SW480 (cell line): Measurements from ENCODE around the gene CPAMD8.

Experiments
- DNase-seq: peaks from one replicate; pipeline ENCODE4 v3.0.0-alpha.2; 2016; ENCODE audit warnings: low spot score

CPAMD8 gene

GRCh38 chr19:16873594-16873993 lies 153.0 kb downstream of the CPAMD8 start:
- DNase-seq, result no peak

DNA sequence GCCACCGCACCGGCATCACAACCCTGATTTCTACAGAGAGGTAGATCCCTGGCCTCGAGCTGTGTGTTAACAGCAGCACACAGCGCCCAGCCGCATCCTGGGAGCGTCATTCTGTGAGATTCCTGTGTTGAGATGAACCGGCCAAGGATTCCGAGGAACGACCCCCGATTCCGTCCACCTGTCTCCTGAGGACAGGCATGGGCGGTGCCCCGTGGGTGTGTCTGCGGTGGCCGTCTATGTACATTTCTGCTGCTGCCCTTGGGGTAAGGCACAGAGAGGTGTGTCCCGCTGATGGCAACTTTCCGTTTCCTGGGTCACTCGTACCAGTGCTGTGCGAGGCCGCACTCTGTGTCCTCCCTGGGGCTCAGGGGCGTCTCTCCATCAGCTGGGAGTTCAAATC lies 153.9 kb downstream of the CPAMD8 start:
- DNase-seq, result no peak

- no peak for DNase-seq
Measured at GRCh38 chr19:16871871-16872270, 154.7 kb downstream of the CPAMD8 start.

DNA sequence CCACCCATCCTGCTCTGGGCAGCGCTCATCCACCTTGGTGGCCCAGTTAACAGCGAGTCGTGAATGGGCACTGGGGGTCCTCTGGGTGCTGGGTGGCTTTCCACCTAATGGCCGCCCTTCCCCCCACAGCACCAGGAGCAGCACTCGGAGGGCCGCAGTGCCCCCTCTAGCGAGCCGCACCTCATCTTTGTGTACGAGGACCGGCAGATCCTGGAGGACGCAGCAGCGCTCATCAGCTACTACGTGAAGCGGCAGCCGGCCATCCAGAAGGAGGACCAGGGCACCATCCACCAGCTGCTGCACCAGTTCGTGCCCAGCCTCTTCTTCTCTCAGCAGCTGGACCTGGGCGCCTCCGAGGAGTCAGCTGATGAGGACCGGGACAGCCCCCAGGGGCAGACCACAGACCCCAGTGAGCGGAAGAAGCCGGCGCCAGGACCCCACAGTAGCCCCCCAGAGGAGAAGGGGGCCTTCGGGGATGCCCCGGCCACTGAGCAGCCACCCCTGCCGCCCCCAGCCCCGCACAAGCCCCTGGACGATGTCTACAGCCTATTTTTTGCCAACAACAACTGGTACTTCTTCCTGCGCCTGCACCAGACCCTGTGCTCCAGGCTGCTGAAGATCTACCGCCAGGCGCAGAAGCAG lies 157.2 kb downstream of the CPAMD8 start:
- no peak for DNase-seq

DNA sequence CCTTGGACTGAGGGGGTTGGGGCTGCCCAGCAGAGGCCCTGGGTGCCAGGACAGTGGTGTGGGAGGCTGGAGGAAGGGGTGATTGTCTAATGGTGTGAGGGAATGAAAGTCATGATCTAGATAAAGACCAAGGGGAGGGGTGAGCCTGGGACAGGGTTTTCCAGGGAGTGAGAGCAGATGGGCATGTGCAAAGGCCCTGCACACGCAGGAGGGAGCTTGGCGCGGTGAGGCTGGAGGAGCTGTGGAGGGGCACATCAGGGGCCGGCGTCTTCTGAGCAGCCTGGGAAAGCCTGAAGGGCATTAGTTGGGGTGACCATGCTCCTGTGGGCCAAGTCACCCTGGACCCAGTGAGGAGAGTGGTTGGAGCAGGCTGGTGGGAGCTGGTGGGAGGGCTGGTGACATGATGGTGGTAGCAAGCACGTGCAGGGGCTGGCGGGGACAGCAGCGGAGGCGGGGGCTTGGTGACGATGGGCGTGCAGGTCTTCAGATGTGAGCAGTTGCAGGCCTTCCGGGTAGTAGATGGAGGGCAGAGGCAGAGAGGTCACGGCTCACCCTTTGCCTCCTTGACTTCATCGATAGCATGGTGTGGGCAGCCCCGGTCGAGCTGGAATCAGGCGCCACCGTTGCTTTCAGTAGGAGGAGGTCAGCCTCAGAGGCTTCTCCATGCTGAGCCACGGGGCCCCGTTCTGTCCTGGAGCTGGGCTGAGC lies 158.0 kb downstream of the CPAMD8 start:
- DNase-seq, result no peak

DNA sequence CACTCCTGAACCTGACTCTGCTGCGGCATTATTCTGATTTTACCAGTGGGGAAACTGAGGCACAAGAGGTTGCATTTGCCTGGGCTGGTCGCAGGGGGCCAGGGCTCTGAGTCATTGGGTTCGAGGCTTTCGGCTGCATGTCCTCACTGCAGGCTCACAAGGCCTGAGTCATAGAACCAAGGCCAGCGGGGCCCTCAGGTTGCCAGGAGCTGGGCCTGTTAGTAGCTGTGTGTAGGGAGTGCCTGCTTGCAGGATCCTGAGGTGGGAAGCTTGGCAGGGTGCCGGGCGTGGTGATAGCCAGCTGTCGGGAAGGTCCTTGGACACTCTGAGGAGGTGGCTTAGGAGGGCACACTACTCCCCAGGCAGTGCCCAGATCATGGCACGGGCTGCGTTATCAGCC lies 159.4 kb downstream of the CPAMD8 start:
- no peak for DNase-seq

DNA sequence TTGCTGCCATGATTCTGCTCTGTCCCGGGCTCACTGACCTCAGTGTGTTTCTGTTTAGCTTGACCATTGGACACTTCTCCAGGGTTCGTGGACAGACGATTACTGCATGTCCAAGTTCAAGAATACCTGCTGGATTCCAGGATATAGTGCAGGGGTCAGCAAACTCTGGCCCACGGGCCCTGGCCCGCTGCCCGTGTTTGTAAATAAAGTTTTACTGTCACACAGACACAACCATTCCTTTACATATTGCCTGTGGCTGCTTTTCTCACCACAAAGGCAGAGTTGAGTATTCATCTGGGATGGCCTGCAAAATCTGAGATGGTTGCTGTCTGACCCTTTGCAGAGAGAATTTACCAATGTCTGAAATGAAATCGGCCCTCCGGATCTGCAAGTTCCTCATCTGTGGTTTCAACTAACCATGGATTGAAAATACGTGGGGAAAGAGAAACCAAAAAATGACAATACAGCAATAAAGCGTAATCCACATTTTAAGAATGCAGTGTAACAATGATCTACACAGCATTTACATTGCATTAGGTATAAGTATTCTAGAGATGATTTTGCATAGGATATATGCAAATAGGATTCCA lies 163.7 kb downstream of the CPAMD8 start:
- DNase-seq, result no peak

DNA sequence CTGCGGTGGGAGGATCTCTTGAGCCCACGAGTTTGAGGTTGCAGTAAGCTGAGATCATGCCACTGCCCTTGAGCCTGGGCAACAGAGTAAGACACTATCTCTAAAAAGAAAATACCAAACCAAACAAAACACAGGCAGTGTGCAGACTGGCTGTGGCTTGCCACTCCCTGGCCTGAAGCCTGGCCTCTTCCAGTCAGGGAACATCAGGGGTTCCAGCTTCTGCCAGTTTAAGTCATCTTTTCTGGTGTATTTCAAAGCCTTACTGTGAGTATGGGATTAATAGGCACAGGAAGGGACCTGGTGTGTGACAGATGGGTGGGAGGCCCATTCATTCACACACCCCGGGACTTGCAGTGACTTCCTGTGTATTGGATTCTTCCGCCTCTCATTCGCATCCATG lies 164.8 kb downstream of the CPAMD8 start:
- DNase-seq, result no peak

- no peak for DNase-seq
Measured at GRCh38 chr19:16861011-16861410, 165.6 kb downstream of the CPAMD8 start.

GRCh38 chr19:16860118-16860517 lies 166.5 kb downstream of the CPAMD8 start:
- no peak for DNase-seq

DNA sequence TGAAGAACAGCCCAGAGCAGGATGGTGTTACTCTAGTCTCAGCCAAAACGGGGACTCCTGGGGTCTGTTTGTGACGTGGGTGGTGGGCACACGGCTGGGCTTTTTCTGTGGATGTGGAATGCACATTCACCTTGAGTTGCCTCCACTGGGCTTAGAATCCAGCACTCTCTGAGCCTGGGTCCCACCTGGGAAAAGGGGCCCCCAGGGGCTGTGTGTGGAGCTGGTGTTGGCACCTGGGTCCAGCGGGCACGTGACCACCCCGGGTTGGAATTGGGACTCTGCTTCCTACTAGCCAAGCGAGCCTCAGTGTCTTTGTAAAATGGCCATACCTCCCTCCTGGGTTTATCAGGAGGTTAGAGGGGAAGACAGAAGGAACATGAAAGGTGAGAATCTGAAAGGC lies 167.0 kb downstream of the CPAMD8 start:
- no peak for DNase-seq

- no peak for DNase-seq
Measured at GRCh38 chr19:16856091-16856490, 170.5 kb downstream of the CPAMD8 start.

- DNase-seq, result no peak
Measured at GRCh38 chr19:16853066-16853465, 173.5 kb downstream of the CPAMD8 start.

GRCh38 chr19:16851031-16851712 lies 175.4 kb downstream of the CPAMD8 start:
- no peak for DNase-seq

DNA sequence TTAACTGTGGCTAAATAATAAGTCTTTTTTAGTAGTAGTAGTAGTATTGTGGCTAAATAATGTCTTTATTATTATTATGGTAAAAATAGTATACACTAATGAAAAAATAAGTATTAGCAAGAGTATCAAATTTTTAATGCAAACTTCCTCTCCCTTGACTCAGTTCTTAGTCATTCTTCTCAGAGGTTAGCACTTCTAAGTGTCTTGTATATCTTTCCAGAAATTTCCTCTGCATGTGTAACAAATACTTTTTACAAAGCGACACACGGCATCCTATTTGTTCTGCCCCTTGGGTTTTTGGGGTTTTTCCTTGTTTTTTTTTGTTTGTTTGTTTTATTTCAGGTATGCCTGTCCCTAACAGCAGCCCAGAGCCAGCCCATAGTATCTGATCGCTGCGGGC lies 176.5 kb downstream of the CPAMD8 start:
- DNase-seq, result no peak

GRCh38 chr19:16849168-16849567 lies 177.4 kb downstream of the CPAMD8 start:
- no peak for DNase-seq

- DNase-seq, result no peak
Measured at GRCh38 chr19:16847430-16847829, 179.2 kb downstream of the CPAMD8 start.

- no peak for DNase-seq
Measured at GRCh38 chr19:16846901-16847300, 179.7 kb downstream of the CPAMD8 start.
